GM21367 (cell line): ENCODE results near the gene TSSC4.
"Not testable (repeated sequence)": the region's sequence is repeated elsewhere in the genome, so short reads cannot be mapped to it uniquely, and the experiment has no call there.

ENCODE experiments used
- ATAC-seq: cut with Tn5 transposase; IDR thresholded peaks from one replicate; pipeline ENCODE4 v1.9.1; 2021; ENCODE audit not compliant: unreplicated experiment

The TSSC4 gene

DNA sequence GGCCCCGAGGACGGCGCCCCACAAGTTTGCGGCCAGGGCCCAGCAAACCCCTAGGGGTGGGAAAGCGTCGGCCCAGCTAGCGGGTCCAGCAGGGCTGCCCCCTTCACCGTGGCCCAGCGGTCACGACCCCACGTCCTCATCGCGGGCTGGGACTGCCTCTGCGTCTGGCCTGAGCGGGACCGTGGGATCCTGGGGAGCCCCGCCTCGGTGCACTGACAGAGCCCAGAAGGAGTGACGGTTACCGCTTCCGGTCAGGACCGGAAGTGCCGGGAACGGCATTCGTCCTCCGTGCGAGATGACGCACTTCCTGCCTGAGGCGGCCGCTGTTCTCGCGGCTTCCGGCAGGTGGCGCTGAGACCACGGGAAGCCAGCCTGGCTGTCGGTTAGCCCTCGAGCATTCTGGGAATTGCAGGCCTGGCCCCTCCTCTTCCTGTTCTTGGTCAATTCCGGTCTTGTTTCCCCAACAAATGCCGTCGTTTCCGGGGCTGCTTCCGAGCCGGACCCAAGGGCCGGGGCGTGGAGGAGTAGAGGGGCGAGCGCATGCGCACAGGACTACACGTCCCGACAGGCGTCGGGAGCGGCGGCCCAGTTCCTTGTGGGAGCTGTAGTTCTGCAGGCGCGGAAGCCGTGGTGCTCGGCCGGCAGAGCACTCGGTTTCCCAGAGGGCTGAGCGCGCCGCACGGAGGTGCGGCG lies at the start of gene TSSC4:
Gene TSSC4 (plus strand): TSS at position 682 of the 693 bp plus-strand sequence. CDS start 1,884 bp downstream, outside the sequence.
- peak; percentile 72 for ATAC-seq

DNA sequence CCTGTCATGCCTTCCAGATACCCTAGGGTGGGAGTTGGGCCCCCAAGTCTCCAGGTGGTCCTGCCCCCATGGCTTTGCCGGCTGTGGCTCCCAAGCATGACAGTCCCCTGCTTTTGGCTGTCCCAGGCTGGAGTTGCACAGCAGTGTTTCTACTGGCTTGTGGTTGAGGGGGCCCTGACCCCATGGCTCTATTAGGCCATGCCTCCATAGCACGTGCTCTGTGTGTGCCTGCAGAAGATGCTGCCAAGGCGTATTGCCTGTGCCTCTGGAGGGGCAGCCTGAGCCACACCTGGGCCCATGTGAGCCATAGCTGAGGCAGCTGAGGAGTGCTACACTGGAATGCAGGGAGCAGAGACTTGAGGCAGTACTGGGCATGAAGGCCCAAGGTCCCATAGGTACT lies 48.8 kb upstream of the TSSC4 start:
- no peak for ATAC-seq

DNA sequence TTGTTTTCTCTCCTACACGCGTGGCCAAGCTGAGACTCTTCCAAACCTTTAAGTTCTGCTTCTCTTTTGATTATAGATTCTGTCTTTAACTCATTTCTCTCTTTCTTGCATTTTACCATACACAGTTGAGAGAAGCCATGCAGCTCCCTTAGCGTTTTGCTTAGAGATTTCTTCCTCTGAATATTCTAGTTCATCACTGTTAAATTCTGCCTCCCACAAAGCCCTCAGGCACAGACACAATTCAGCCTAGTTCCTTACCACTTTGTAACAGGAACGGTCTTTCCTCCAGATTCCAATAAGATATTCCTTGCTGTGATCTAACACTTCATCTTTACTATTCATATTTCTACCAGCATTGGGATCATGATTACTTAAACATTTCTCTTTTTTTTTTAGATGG lies 48.1 kb upstream of the TSSC4 start:
- ATAC-seq, result no peak

DNA sequence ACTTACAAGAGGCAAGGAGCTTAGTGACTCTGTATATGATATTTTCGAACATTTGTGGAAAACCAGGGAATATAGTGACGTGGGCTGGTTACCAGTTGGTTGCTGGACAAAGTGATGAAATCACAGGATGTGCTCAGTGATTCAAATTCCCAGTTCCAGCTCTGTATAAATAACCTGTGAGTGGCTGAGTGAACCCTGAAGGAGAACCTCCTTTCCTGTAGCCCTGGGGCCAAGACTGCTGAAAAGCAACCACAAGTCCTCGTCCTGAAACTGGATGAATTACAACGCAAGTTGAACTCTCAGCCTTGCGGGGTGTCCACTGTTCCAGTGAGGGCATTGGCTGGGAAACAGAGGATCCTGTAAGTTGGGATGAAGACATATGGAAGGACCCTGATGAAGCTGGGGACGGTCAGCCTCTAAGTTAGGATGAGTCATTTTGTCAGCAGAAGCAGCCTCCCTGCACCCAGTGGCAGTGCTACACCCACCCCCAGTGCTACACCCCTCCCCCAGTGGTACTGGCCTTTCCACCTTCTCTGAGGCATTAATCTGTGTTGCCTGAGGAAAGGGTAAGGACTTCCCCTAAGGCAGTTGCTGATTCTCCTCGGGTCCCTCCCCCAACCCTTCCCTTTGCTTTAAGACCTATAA lies 45.4 kb upstream of the TSSC4 start:
- no peak for ATAC-seq

- no peak for ATAC-seq
These were observed 43.3 kb upstream of the TSSC4 start for GRCh38 chr11:2357246-2357645.

DNA sequence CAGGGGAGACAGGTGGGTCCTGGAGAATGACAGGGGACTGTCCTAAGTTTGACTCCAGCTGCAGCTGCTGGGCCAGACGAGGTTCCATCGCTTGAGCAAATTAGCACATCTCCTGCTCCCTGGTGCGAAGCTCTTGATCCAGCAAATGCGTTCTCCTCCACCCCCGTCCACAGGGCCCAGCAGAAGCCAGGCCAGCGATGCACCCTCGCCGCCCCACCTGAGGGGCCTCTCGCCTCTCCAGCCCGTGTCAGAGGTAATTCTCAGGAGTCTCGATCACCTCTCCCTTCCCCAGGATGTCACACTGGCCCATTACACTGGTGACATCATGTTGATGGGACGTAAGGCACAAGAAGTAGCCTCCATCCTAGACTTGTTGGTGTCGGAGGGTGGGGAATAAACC lies 42.9 kb upstream of the TSSC4 start:
- ATAC-seq, result not testable (repeated sequence)

GRCh38 chr11:2358754-2359442 lies 41.7 kb upstream of the TSSC4 start:
- ATAC-seq, result no peak

- no peak for ATAC-seq
These were observed 41.0 kb upstream of the TSSC4 start for GRCh38 chr11:2359557-2359956.

DNA sequence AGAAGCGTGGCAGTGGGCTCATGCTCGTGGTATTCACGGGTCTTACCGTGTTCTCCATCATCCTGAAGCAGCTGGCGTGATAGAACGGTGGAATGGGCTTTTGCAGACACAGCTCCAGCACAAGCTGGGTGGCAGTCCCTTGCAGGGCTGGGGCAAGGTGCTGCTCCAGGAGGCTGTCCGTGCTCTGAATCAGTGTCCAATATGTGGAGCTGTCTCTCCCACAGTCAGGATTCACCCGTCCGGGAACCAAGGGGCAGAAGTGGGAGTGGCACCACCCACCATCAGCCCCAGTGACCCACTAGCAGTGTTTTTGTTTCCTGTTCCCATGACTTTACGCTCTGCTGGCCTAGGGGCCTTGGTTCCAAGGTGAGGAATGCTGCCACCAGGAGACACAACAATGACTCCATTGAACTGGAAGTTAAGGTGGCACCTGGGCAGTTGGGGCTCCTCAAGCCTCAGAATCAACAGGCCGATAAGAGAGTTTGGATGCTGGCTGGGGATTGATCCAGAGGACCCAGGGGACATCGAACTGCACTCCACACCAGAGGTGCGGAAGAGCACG lies 40.4 kb upstream of the TSSC4 start:
- no peak for ATAC-seq

GRCh38 chr11:2361565-2361964 lies 39.0 kb upstream of the TSSC4 start:
- no peak for ATAC-seq

DNA sequence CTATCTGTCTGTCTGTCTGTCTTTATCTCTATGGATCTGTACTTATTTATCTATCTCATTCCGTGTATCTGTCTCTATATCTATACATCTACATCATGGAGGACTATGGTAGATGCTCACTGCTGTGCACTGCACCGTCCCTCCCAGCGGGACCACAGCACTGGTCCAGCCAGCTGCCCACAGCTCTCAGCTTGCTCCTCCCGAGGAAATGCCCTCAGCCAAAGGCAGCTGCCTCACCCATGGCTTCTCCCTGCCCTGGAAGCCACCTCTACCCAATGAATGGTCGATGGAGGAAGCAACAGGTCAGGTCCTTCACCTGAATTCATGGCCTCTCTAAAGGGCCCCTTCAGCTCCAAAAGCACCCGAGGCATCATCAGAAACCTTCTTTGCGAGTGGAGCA lies 38.1 kb upstream of the TSSC4 start:
- no peak for ATAC-seq

DNA sequence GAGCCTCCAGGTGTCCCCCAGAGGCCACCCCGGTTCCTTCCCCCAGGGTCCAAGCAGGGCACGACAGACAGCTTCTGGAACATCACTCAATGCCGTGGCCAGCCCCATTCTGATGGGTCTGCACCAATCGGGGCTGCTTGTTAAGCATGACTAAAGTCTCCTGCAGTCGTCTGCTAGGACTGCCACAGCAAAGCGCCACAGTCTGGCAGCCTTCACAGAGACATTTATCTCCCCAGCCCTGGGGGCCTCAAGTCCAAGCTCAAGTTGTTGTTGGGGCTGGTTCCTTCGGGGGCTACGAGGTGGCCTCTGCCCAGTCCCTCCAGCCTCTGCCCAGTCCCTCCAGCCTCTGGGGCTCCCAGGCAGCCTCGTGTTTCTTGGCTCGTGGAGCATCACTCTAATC lies 37.4 kb upstream of the TSSC4 start:
- ATAC-seq, result no peak

- no peak for ATAC-seq
These were observed 36.8 kb upstream of the TSSC4 start for GRCh38 chr11:2363577-2364370.

DNA sequence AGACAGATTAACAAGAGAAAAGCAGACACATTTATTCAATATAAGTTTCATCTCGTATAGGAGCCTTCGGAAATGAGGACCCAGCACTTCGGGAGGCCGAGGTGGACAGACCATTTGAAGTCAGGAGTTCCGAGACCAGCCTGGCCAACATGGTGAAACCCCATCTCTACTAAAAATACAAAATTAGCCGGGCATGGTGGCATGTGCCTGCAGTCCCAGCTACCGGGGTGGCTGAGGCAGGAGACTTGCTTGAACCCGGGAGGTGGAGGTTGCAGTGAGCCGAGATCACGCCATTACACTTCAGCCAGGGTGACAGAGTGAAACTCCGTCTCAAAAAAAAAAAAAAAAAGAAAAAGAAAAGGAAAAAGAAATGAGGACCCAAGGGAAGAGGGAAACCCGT lies 36.2 kb upstream of the TSSC4 start:
- ATAC-seq, result not testable (repeated sequence)

- ATAC-seq, result no peak
These were observed 34.9 kb upstream of the TSSC4 start for GRCh38 chr11:2365571-2366210.

- no peak for ATAC-seq
These were observed 34.3 kb upstream of the TSSC4 start for GRCh38 chr11:2366276-2366675.

DNA sequence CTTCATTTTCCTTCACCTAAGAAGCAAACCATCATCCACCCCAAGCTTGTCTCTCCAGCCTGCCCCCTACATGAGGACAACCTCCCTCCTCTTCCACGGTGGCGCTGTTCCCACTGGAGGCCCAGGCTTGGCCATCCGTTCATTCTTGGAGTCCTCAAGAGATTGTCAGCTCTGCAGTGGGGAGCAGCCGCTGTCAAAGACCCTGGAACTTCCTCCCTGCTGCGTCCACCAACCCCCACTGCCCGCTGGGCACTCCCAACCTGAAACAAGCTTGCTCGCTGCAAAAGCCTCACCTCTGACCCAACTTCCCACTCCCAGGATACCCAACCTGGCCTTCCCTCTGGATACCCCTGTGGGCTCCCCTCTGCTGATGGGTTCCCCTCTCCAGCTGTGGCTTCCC lies 33.8 kb upstream of the TSSC4 start:
- ATAC-seq, result no peak

GRCh38 chr11:2367266-2368160 lies 33.0 kb upstream of the TSSC4 start:
- ATAC-seq, result no peak

GRCh38 chr11:2368178-2368850 lies 32.2 kb upstream of the TSSC4 start:
- ATAC-seq, result no peak
